Activated CD8-positive, alpha-beta T cell treated with anti-CD3 and anti-CD28 coated beads, Interleukin-2, amount 10 ng/mL, durations not matched to agents 7 days and 5 days (primary cell): ENCODE measurements around the gene SLC6A3. TPM values are rescaled to one million over a fixed set of nuclear protein-coding genes. Genes with fewer than 3 reads are reported as not detected.

Experiments used
- ATAC-seq: fragments of 150-1000 bp; cut with Tn5 transposase; one replicate; pipeline ENCODE4 v1.10.0; 2021; ENCODE audit warnings: moderate library complexity
- CTCF ChIA-PET: fragments of 350-600 bp; sonication (Branson Sonifier 250); formaldehyde crosslinking; loops from one replicate; lab custom pipeline; 2021; ENCODE audit warnings: antibody characterized with exemption; lab: Charles Lee
- POLR2A ChIA-PET: fragments of 350-600 bp; sonication (Branson Sonifier 250); formaldehyde crosslinking; loops from one replicate; lab custom pipeline; 2021; ENCODE audit warnings: antibody characterized with exemption; lab: Charles Lee
- DNase-seq: peaks from one replicate; pipeline ENCODE4 v3.0.0-alpha.2; 2020
- H3K27ac Mint-ChIP-seq: one replicate; pipeline ENCODE4 v1.8.0; 2021; ENCODE audit warnings: mild to moderate bottlenecking, mixed read lengths
- H3K27me3 Mint-ChIP-seq: one replicate; pipeline ENCODE4 v1.8.0; 2021; ENCODE audit warnings: low read depth, mixed read lengths
- H3K36me3 Mint-ChIP-seq: one replicate; pipeline ENCODE4 v1.8.0; 2021; ENCODE audit warnings: low read depth, mixed read lengths
- H3K4me1 Mint-ChIP-seq: one replicate; pipeline ENCODE4 v1.8.0; 2021; ENCODE audit warnings: low read depth, mixed read lengths
- H3K4me3 Mint-ChIP-seq: one replicate; pipeline ENCODE4 v1.8.0; 2021; ENCODE audit warnings: mild to moderate bottlenecking, mixed read lengths
- H3K9me3 Mint-ChIP-seq: one replicate; pipeline ENCODE4 v1.8.0; 2022; ENCODE audit warnings: mixed read lengths; ENCODE audit not compliant: insufficient read depth
- total RNA-seq, 2 experiments: library from RNA; stranded (reverse); gene quantifications; one replicate each; pipeline ENCODE4 v1.2.3, GENCODE V29; 2021

SLC6A3 gene
- total RNA-seq, 2 experiments from 2014 or later = not detected

- ATAC-seq (no peak), DNase-seq (no peak)
- no peak overlapping the region for H3K4me3 Mint-ChIP-seq
- no peaks in the 10 kb centered on the region for H3K36me3 Mint-ChIP-seq
- peaks cover 12% of the 10 kb centered on the region for H3K4me1 Mint-ChIP-seq
- peaks cover 45% of the 10 kb centered on the region for H3K27me3 Mint-ChIP-seq
- no peak overlapping the region for H3K27ac Mint-ChIP-seq
- H3K9me3 Mint-ChIP-seq = no peaks in the 10 kb centered on the region
- ChIA-PET POLR2A (interaction anchor here (0.5 kb wide), 1 partner anchor 782 kb away, joined by 3 read pairs; no protein-coding TSS in a partner anchor), CTCF (no interaction called here)
These were observed 2.1 kb downstream of the SLC6A3 start for GRCh38 chr5:1443171-1443570.

- Mint-ChIP-seq H3K36me3 (no peaks in the 10 kb centered on the region), H3K27ac (no peak overlapping the region), H3K4me1 (peaks cover 6% of the 10 kb centered on the region), H3K9me3 (no peaks in the 10 kb centered on the region), H3K27me3 (peaks cover 38% of the 10 kb centered on the region), H3K4me3 (no peak overlapping the region)
- POLR2A ChIA-PET = no interaction called here
- no peak for ATAC-seq
- CTCF ChIA-PET = no interaction called here
- no peak for DNase-seq
These were observed 2.8 kb downstream of the SLC6A3 start for GRCh38 chr5:1442222-1443145.

GRCh38 chr5:1441166-1441865, 3.9 kb downstream of the SLC6A3 start:
- H3K36me3 Mint-ChIP-seq = no peaks in the 10 kb centered on the region
- H3K27ac Mint-ChIP-seq = no peak overlapping the region
- ChIA-PET CTCF (no interaction called here), POLR2A (no interaction called here)
- DNase-seq = no peak
- no peaks in the 10 kb centered on the region for H3K4me1 Mint-ChIP-seq
- peaks cover 28% of the 10 kb centered on the region for H3K27me3 Mint-ChIP-seq
- no peak for ATAC-seq
- H3K9me3 Mint-ChIP-seq = no peaks in the 10 kb centered on the region
- no peak overlapping the region for H3K4me3 Mint-ChIP-seq

DNA sequence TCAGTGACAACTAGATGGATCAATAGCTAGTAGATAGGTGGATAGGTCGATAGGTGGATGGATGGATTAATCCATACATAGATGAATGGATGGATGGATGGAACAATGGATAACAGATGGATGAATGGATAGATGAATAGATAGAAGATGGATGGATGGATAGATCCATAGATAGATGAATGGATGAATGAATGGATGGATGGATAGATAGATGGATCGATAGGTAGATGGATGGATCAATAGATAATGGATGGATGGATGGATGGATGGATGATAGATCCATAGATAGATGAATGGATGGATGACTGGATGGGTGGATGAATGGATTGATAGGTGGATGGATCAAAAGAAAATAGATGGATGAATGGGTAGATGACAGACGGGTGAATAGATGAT, 5.1 kb downstream of the SLC6A3 start:
- POLR2A ChIA-PET = no interaction called here
- Mint-ChIP-seq H3K9me3 (no peaks in the 10 kb centered on the region), H3K27me3 (peaks cover 26% of the 10 kb centered on the region), H3K4me1 (no peaks in the 10 kb centered on the region), H3K4me3 (no peak overlapping the region), H3K36me3 (no peaks in the 10 kb centered on the region), H3K27ac (no peak overlapping the region)
- DNase-seq (no peak), ATAC-seq (no peak)
- CTCF ChIA-PET = no interaction called here

- Mint-ChIP-seq H3K36me3 (no peaks in the 10 kb centered on the region), H3K9me3 (no peaks in the 10 kb centered on the region), H3K4me1 (no peaks in the 10 kb centered on the region), H3K27me3 (peaks cover 23% of the 10 kb centered on the region), H3K27ac (no peak overlapping the region), H3K4me3 (no peak overlapping the region)
- ChIA-PET POLR2A (no interaction called here), CTCF (no interaction called here)
- ATAC-seq = no peak
- no peak for DNase-seq
These were observed 5.7 kb downstream of the SLC6A3 start for GRCh38 chr5:1439388-1440097.

GRCh38 chr5:1438871-1439270, 6.4 kb downstream of the SLC6A3 start:
- Mint-ChIP-seq H3K27me3 (peaks cover 17% of the 10 kb centered on the region), H3K4me3 (no peak overlapping the region), H3K27ac (no peak overlapping the region), H3K36me3 (no peaks in the 10 kb centered on the region), H3K4me1 (no peaks in the 10 kb centered on the region), H3K9me3 (no peaks in the 10 kb centered on the region)
- ChIA-PET POLR2A (no interaction called here), CTCF (no interaction called here)
- ATAC-seq (no peak), DNase-seq (no peak)

DNA sequence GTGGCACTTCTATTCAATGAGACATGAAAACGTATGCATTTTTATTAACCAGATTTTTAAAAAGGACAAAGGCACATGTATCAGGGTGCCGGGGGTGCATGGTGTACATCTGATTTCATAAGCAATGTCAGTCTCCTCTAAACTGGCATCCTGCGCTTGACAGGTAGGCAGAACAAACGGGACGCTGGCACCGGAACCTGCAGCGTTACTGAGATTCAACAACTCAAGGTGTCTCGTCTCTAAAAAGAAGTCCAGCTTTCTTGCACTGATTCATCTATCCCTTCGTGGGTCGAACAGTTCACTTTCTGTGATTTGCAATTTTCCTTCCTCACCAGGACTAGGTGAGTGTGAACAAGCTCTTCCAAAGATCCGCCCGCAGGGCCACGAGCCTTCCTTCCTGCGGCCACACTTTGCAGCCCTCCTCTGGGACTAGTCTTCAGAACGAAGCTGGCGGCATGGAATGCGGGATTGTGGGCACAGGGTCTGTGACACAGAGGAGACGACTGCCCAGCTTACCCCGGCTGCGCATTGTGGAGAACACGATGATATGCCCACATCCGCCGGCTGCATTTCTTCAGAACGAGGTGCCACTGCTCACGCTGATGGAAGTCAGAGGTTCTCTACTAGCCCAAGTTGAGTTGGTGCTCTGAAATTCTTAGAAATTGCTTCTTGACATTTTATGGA, 7.2 kb downstream of the SLC6A3 start:
- H3K36me3 Mint-ChIP-seq = no peaks in the 10 kb centered on the region
- ATAC-seq = no peak
- POLR2A ChIA-PET = no interaction called here
- peaks cover 9% of the 10 kb centered on the region for H3K27me3 Mint-ChIP-seq
- H3K4me1 Mint-ChIP-seq = no peaks in the 10 kb centered on the region
- no peak for DNase-seq
- no peak overlapping the region for H3K27ac Mint-ChIP-seq
- CTCF ChIA-PET = no interaction called here
- H3K9me3 Mint-ChIP-seq = no peaks in the 10 kb centered on the region
- no peak overlapping the region for H3K4me3 Mint-ChIP-seq

DNA sequence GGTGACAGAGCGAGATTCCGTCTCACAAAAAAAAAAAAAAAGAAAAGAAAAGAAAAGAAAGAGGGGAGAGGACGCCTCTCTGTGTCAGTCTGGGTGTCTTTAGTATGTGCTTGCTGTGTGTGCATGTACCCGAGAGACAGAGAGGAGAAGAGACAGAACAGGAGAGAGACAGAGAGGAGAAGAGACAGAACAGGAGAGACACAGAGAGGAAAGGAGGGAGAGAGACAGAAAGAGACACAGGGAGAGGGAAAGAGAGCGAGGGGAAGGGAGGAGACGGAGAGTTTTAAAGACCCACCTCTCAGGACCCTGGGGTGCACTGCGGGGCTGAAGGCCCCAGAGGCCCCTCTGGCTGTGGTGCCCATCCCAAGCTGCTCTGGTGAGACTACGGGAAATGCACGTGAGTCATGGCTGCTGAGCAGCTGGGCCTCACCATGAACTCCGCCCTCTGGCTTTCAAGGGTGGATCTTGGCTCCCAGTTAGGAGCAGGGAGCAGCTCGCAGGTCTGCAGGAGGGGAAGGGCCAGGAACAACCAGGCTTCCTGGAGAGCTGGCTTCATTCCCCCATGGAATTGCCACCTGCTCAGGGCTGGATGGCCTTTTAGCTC, 7.9 kb downstream of the SLC6A3 start:
- ChIA-PET CTCF (no interaction called here), POLR2A (no interaction called here)
- no peaks in the 10 kb centered on the region for H3K36me3 Mint-ChIP-seq
- H3K9me3 Mint-ChIP-seq = no peaks in the 10 kb centered on the region
- H3K27ac Mint-ChIP-seq = no peak overlapping the region
- H3K4me1 Mint-ChIP-seq = no peaks in the 10 kb centered on the region
- no peak overlapping the region for H3K4me3 Mint-ChIP-seq
- no peak for ATAC-seq
- DNase-seq = no peak
- peaks cover 7% of the 10 kb centered on the region for H3K27me3 Mint-ChIP-seq

- Mint-ChIP-seq H3K27ac (no peak overlapping the region), H3K27me3 (peaks cover 7% of the 10 kb centered on the region), H3K4me3 (no peak overlapping the region), H3K36me3 (no peaks in the 10 kb centered on the region), H3K9me3 (no peaks in the 10 kb centered on the region), H3K4me1 (no peaks in the 10 kb centered on the region)
- POLR2A ChIA-PET = no interaction called here
- CTCF ChIA-PET = no interaction called here
- ATAC-seq (no peak), DNase-seq (no peak)
These were observed 8.6 kb downstream of the SLC6A3 start for GRCh38 chr5:1436681-1437080.

- DNase-seq (no peak), ATAC-seq (no peak)
- Mint-ChIP-seq H3K4me3 (no peak overlapping the region), H3K4me1 (no peaks in the 10 kb centered on the region), H3K27me3 (peaks cover 7% of the 10 kb centered on the region), H3K27ac (no peak overlapping the region), H3K36me3 (no peaks in the 10 kb centered on the region), H3K9me3 (no peaks in the 10 kb centered on the region)
- POLR2A ChIA-PET = no interaction called here
- CTCF ChIA-PET = no interaction called here
These were observed 9.2 kb downstream of the SLC6A3 start for GRCh38 chr5:1436036-1436435.

- H3K4me3 Mint-ChIP-seq = no peak overlapping the region
- ChIA-PET CTCF (no interaction called here), POLR2A (no interaction called here)
- H3K9me3 Mint-ChIP-seq = peaks cover 5% of the 10 kb centered on the region
- H3K4me1 Mint-ChIP-seq = no peaks in the 10 kb centered on the region
- DNase-seq = no peak
- H3K36me3 Mint-ChIP-seq = no peaks in the 10 kb centered on the region
- no peak for ATAC-seq
- H3K27ac Mint-ChIP-seq = no peak overlapping the region
- H3K27me3 Mint-ChIP-seq = peaks cover 4% of the 10 kb centered on the region
These were observed 9.9 kb downstream of the SLC6A3 start for GRCh38 chr5:1435369-1435768.
